HG03521 (cell line): ENCODE results near the gene NT5E.

Experiments
- ATAC-seq: cut with Tn5 transposase; IDR thresholded peaks from one replicate; pipeline ENCODE4 v1.9.1; 2021; ENCODE audit warnings: mild to moderate bottlenecking, moderate library complexity; ENCODE audit not compliant: unreplicated experiment

Gene NT5E

DNA sequence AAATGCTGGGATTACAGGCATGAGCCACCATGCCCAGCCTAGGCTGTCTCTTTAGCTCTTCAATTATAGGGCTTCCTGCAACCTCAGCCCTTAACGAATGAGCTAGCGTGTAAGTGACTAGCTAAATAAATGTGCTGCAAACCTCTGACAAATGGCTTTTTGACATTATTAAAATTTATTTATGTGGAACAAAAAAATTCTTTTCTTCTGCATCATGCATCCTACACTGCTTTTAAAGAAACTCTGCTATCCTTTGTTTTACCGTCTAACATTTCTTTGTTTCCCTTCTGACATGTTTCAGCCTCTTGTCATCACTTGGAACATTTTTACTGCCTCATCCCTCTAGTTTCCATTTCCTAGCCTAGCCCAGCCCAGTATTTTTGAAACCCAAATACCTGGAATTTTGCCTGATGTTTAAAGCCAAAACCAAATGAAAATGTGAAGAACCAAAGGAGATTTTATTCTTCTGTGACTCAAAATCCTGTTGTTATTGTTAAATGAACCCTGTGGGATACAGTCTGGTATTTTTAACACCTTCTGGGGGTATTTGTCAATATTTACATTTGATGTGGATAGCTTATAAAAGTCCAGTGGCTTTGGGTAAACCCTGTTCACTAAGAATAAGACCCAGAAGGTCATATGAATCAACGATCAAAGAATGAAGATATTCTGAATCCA, 9.5 kb downstream of the NT5E start:
- ATAC-seq = no peak

DNA sequence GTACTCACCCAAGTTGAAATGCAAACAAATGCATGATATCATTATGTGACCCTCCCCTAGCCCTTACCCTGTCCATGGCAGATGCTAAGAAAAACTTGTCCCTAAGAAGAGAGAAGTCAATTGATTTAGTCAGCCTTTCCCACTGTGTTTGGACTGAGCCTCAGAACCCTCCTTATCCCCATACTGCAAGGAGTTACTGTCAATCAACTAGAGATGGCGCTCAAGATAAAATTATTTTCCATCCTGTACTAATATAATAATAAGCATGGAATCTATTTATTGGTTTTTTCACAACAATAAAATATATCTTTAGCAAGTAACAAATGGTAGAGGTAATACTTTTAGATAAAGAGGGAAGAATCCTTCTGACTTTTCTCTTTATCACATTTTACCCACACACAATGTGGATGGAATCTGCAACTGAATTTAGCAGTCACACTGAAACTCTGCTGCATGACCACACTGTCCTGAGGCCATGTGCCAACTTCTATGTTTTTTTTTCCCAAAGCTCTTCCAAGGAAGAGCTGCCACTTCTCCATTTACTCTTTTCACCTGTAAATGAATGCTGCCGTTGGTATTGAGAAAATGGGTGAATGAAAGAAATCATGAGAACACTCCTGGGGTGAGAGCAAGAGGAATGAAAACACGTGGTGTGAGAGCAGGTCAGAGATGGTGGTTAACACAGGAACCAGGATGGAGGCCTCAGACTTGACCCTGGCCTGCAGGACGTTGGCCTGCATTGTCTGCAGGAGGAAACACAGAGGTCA, 10.5 kb downstream of the NT5E start:
- no peak for ATAC-seq

DNA sequence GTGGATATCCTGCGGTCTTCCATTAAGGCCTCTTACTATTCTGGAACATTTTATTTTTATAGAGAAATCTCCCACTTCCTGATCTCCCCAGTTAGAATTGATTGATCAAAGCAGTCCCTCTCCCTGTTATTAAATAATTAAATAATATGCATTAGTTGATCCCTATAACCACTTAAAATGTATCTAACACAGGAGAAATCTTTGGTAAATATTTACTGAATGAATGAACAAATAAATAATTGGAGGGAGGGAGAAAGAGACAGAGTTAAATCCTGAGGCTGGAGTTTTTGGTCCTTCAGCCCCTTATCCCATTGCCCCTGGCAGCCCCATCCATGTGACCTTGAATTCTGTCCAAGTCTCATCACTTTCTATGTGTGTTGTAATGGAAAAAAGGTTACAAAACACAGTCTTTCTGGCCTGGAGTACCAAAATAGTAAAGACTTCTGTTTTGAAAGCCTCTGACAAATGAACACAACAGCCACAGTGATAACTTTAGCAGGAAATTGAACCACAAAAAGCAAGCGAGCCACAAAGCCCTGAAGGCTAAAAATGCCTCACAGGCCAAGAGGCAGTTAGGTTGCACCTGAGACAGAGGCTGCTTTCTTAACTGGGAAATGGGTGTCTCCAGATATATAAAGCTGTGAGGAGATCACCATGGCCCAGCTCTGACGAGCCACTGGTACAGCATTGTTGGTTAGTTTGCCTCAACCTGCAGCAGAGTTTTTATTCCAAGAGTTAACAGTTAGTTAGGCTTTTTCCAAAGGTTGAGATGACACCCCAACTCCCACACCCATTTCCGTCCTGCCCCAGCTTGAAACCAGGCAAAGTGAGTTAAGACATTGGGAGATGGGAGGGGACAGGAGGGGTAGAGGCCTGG, 11.3 kb downstream of the NT5E start:
- ATAC-seq = peak; percentile 82

GRCh38 chr6:85461798-85462170, 11.9 kb downstream of the NT5E start:
- ATAC-seq = peak; percentile 4

DNA sequence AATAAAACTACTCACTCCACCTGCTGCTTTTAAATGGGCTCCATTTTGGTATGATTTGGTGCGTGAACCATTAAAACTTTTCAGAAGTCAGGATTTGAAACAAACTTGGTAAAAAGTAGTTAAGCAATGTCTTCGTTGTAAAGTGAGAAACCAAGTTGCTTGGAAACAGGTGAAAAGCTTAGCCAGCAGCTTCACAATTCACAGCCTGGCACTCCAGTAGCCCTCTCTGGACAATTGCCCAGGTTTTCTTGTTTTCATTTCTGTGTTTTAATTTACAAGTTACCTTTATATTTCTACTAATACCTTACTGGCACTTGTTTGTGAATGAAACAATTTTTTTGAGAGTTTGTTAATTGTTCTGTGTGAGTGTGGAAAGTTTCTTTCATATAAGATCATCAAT, 12.8 kb downstream of the NT5E start:
- ATAC-seq = no peak

- no peak for ATAC-seq
Measured at GRCh38 chr6:85463621-85464259, 13.9 kb downstream of the NT5E start.

DNA sequence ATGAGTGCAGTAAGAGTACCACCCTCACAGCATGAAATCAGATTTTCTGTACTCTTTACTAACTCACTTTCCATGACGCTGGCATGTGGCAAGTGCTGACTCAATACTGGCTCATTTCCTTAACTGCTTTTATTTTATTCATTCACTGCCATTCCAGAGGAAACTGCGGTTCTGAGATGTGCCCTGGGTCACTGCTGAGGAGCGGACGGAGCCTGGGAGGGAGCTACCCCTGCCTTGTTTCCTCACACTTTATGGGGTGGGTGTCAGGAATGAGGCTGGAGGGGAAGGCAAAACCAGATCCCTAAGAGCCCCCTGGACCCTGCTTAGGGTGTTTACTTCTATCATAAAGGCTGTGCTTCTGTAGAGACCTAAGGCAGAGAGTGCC, 14.4 kb downstream of the NT5E start:
- ATAC-seq = no peak

- ATAC-seq = no peak
Measured at GRCh38 chr6:85464722-85465150, 14.9 kb downstream of the NT5E start.

DNA sequence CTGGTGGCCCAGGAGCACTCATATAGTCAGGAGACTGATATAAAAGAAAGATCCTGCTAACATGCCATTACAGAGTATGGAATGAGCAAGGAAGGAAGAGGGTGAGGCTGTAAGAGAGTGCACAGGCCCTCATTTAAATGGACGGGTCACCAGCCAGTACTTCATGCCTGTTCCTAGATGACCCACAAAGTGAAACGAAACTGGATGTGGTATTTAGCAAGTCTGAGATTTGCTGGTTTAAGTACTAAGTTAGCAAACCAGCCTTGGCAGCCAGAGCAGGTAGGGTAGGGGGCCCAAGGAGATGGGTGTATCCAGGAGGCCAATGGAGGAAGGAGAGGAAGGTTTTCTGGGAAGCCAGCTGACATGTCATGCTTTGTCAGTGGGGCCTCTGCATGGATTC, 15.9 kb downstream of the NT5E start:
- ATAC-seq = no peak

DNA sequence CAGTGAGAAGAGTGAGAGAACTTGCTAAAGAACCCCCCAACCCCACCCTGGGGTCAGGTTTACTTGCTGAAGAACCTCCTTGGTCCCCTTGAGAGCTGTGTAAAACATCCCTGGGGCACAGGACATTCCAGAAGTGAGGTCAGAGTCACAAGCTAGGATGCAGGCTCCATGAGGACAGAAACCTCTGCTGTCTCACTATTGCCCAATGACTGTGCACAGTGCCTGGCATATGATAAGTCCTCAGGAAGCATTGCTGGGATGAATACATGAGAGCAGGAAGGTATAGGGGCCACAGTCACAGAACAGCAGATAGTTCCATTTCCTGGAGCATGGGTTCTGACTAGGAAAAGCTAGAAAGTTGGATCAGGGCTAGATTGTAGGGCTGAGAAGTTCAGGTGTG, 18.4 kb downstream of the NT5E start:
- ATAC-seq = no peak

- ATAC-seq = no peak
Measured at GRCh38 chr6:85469276-85470022, 19.6 kb downstream of the NT5E start.

GRCh38 chr6:85470023-85470410, 20.1 kb downstream of the NT5E start:
- no peak for ATAC-seq

DNA sequence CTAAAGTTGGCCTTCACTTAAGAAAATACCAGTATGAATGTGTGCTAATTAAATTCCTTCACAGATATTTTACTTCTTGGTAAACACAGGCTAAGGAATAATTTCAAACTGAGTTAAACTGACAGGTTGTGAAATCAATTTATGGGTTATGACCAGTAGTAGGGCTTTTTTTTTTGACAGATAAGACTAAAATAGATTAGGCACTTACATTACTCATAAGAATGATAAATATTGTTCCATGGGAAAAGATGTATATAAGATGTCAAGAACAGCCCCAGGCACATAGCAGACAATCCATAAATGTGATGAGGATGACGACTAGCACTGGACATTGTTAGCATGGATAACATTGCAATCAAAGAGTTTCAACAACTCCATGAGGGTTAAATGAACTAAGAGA, 22.9 kb downstream of the NT5E start:
- no peak for ATAC-seq

DNA sequence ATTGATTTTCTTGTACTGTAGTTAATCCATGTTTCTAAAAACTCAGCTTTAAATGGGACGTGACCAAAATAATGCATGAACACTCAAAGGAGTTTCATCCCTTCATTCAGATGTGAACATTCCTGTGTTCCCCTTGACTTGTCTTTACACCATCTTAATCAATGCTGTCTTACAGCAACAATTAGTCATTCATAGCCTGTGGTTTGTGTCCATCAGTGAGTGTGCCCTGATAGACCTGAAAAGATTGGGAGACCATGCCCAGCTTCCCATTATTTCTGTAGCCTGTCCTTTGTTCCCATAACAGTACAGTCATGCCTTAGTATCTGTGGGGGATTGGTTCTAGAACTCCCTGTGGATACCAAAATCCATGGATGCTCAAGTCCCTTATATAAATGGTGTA, 23.9 kb downstream of the NT5E start:
- no peak for ATAC-seq

GRCh38 chr6:85476532-85476931, 26.6 kb downstream of the NT5E start:
- ATAC-seq = no peak

- no peak for ATAC-seq
Measured at GRCh38 chr6:85479208-85479607, 29.3 kb downstream of the NT5E start.

DNA sequence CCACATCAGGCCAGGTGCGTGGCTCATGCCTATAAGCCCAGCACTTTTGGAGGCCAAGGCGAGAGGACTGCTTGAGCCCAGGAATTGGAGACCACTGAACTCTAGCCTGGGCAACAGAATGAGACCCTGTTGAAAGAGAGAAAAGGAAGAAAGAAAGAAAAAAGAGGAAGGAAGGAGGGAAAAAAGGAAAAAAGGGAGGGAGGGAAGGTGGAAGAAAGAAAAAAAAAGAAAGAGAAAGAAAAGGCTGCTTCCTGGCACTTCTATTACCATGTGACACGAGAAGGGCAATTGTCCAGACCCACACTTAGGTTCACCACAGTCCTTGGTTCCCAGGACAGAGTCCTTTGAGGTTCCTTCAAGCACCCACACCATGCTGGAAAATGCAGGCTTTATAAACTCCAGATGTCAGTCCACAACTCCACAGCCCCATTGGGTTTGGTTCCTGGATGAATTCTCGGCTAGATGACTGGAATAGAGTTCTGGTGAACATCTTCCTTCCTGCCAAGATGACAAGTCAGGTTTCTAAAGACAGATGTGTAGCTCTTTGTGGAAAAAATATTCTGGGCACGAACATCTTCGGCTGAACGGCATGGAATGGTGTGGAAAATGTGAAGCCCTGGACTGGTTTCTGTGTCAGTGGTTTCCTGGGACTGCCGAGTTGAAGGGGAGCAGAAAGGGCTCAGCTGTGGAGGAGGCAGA, 32.5 kb downstream of the NT5E start:
- ATAC-seq = no peak

GRCh38 chr6:85482905-85483700, 33.2 kb downstream of the NT5E start:
- ATAC-seq = peak; percentile 91

- ATAC-seq = no peak
Measured at GRCh38 chr6:85483846-85484245, 34.0 kb downstream of the NT5E start.
